GM18508 (cell line): Measurements from ENCODE around the gene RPL19.

Experiments used
- ATAC-seq: cut with Tn5 transposase; IDR thresholded peaks from one replicate; pipeline ENCODE4 v1.9.1; 2021; ENCODE audit warnings: moderate number of reproducible peaks; ENCODE audit not compliant: insufficient read depth, unreplicated experiment

The RPL19 gene

GRCh38 chr17:39170558-39170957, 29.5 kb upstream of the RPL19 start:
- no peak for ATAC-seq

- ATAC-seq: no peak
These were observed 28.1 kb upstream of the RPL19 start for GRCh38 chr17:39171933-39172332.

GRCh38 chr17:39173080-39173479, 27.0 kb upstream of the RPL19 start:
- no peak for ATAC-seq

GRCh38 chr17:39173526-39174274, 26.4 kb upstream of the RPL19 start:
- ATAC-seq: no peak

GRCh38 chr17:39174920-39175694, 25.0 kb upstream of the RPL19 start:
- ATAC-seq: no peak

GRCh38 chr17:39175695-39176093, 24.4 kb upstream of the RPL19 start:
- no peak for ATAC-seq

- no peak for ATAC-seq
These were observed 22.8 kb upstream of the RPL19 start for GRCh38 chr17:39177256-39177655.

GRCh38 chr17:39178536-39178935, 21.5 kb upstream of the RPL19 start:
- ATAC-seq: no peak

- ATAC-seq: no peak
These were observed 18.8 kb upstream of the RPL19 start for GRCh38 chr17:39181303-39181702.

- ATAC-seq: no peak
These were observed 17.0 kb upstream of the RPL19 start for GRCh38 chr17:39183045-39183444.

- no peak for ATAC-seq
These were observed 16.4 kb upstream of the RPL19 start for GRCh38 chr17:39183720-39184119.

- no peak for ATAC-seq
These were observed 13.5 kb upstream of the RPL19 start for GRCh38 chr17:39186481-39187002.

GRCh38 chr17:39187152-39187830, 12.8 kb upstream of the RPL19 start:
- no peak for ATAC-seq

- no peak for ATAC-seq
These were observed 8.2 kb upstream of the RPL19 start for GRCh38 chr17:39191750-39192510.

GRCh38 chr17:39192901-39193300, 7.2 kb upstream of the RPL19 start:
- ATAC-seq: no peak

GRCh38 chr17:39193346-39193745, 6.7 kb upstream of the RPL19 start:
- ATAC-seq: no peak

GRCh38 chr17:39194089-39194984, 5.7 kb upstream of the RPL19 start:
- no peak for ATAC-seq

- ATAC-seq: no peak
These were observed 5.0 kb upstream of the RPL19 start for GRCh38 chr17:39194985-39195524.

- no peak for ATAC-seq
These were observed 4.4 kb upstream of the RPL19 start for GRCh38 chr17:39195568-39196160.
